NCI-H146 (cell line): Measurements from ENCODE around the gene MAG.

ENCODE experiments used
- DNase-seq: peaks from one replicate; lab custom pipeline; 2025; lab: John Stamatoyannopoulos, UW

The MAG gene

GRCh38 chr19:35318679-35319448 lies 26.9 kb downstream of the MAG start:
- no peak for DNase-seq

- DNase-seq = no peak
Observed at GRCh38 chr19:35320065-35320713, 28.2 kb downstream of the MAG start.

DNA sequence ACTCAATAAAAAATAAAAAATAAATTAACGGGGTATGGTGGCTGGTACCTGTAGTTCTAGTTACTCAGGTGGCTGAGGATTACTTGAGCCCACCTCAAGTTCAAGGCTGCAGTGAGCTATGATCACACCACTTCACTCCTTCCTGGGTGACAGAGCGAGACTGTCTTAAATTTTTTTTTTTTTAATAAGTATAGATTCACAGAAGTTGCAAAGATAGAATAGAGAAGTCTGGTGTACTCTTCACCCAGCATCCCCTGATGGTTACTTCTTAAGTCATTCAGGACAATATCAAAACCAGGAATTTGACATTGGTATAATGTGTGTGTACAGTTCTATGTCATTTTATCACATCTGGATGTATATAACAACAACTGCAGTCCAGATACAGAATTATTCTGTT lies 29.3 kb downstream of the MAG start:
- DNase-seq = no peak

DNA sequence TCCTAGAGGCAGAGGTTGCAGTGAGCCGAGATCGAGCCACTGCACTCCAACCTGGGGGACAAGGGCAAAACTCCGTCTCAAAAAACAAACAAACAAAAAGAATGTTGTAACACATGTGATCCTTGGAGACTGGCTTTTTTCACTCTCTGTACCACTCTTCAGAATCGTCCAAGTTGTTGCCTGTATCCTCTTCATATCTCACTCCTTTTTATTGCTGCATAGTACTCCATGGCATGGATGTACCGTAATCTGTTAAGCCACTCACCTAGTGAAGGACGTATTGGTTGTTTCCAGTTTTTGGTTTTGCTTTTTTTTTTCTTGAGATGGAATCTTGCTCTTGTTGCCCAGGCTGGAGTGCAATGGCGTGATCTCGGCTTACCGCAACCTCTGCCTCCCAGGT lies 30.1 kb downstream of the MAG start:
- no peak for DNase-seq

GRCh38 chr19:35327642-35328041 lies 35.7 kb downstream of the MAG start:
- DNase-seq = no peak

DNA sequence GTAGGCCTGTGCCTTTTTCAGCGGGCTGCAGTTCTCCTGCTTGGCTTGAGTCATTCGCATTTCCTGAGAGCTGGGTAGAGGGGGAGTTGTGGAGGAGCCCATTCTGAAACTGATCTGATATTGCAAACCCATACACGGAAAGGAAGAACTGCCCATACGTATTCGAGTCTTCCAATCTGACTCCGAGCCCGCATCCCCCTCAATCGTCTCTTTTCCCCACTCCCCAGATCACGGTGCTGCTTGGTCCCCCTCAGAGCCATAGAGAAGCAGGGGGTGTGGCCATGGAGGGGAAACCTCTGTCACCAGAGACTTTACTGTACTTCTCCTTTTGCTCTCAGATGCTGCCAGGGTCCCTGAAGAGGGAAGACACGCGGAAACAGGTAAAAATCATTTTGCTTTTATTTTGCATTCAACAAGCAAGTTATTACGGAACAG lies 36.9 kb downstream of the MAG start, which contains the start of gene CD22:
CD22 (plus strand) TSS at position 337 of the 435 bp plus-strand sequence. CDS start 2,854 bp downstream, outside the sequence.
- no peak for DNase-seq

GRCh38 chr19:35329323-35329722 lies 37.4 kb downstream of the MAG start:
- no peak for DNase-seq

DNA sequence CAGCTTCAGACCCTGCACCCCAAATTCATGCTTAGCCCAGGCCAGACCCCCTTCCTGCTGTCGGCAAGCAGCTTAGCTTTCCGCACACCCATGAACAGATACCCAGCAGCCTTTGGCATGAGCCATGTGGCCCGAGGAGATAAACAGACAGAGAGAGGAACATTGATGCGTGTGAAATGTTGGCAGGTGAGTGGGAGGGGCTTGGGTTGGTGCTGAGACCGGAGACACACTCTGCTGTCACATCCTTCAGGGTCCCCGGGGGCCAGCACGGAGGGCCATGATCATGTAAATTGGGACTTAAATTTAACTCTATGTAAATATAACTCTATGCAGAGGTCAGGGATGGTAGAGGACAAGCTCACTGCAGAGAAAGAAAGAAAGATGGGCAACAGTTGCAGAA lies 38.5 kb downstream of the MAG start:
- DNase-seq = no peak

DNA sequence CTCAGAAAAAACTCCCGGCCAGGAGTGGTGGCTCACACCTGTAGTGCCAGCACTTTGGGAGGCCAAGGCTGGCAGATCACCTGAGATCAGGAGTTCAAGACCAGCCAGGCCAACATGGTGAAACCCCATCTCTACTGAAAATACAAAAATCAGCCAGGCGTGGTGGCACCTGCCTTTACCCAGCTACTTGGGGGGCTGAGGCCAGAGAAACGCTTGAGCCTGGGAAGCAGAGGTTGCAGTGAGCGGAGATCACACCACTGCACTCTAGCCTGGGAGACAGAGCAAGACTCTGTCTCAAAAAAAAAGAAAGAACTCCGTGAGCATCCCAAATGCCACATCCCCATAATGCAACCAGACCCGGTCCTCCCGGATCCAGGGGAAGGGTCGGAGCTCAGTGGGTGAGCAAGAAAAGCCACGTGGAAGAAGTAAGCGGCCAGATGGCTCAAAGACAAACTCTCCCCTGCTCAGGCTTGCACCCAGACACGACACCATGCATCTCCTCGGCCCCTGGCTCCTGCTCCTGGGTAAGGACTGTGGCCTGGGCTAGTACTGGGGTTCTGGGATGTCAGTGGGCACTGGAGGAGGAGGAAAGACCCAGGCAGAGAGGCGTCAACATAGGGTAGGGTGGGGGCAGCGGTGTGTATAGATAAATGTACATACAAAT lies 39.7 kb downstream of the MAG start:
- no peak for DNase-seq

GRCh38 chr19:35332817-35333216 lies 40.9 kb downstream of the MAG start:
- DNase-seq = no peak

DNA sequence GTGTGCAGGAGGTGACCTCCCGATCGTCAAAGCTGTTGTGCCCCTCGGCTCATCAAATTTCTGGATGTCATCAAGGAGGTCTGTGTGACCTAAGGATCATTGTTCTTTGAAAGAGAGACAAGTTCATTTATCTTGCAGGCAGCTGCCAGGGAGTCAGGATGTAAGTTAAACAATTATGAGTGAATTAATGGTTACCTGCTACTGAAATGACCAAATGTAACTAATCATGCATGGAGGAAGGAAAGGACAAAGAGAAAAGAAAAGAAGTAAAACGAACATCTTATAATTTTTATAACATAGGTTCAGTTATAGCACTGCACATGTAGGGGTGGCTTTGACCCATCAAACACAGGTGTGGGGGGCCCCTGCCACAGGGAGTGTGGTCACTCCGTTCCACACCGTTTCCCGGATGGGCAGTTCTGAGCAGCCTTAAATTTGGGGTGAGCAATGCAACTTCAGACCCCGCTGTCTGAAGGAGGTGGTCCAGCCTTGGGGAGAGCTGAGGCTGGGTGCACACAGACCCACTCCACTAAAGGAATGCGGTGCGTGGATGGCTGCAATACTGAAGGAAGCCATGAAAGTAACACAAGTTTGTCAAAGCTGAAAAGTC lies 42.3 kb downstream of the MAG start:
- DNase-seq = no peak

DNA sequence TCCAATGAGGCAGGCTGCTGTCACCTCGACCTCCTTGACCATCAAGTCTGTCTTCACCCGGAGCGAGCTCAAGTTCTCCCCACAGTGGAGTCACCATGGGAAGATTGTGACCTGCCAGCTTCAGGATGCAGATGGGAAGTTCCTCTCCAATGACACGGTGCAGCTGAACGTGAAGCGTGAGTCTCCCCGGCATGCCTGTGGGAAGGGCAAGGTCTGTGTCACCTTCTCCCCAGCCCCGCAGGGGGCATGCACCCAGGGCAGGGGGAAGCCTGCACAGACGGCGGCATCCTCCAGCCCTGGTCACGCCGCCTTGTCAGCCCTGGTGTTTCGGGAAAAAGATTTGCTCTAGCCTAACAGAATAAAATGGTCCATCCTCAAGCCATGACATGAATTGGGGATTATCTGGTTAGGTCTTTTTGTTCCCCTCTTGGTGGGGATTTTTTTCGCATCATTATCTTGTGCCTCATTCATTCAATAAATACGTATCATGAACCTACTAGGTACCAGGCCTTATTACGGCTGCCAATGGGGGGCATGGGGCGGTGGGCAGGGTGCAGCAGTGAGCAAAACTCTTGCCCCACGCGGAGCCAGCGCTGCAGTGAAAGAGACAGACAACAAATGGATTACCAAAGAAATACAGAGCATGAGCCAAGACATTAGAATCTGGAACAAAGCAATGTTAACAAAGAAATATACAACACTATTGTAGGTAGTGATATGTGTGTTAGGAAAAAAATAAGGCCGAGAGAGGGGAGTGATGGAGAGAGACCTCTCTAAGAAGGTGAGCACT lies 44.4 kb downstream of the MAG start:
- DNase-seq = no peak

DNA sequence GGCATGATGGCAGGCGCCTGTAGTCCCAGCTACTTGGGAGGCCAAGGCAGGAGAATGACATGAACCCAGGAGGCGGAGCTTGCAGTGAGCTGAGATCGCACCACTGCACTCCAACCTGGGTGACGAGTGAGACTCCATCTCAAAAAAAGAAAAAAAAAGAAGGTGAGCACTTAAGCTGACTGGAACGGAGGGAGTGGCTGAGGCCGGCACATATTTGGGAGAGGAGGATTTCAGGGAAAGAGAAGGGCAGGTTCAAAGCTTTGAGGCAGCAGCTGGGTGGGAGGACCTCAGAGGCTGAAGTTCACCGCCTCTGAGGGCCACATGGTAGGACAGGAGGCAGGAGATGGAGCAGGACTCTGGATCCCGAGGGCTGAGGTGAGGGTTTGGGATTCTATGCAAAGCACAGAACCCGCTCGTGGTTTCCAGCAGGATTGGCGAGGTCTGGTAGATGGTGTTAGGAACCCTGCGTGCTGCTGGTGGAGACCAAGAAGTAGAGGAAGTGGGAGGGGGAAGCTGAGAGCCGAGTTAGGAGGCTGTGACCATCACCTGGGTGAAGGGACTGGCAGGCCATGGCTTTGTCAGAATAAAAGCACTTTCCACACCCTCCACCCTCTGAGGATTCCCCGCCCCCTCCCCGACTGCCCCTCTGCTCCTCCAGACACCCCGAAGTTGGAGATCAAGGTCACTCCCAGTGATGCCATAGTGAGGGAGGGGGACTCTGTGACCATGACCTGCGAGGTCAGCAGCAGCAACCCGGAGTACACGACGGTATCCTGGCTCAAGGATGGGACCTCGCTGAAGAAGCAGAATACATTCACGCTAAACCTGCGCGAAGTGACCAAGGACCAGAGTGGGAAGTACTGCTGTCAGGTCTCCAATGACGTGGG lies 45.4 kb downstream of the MAG start:
- no peak for DNase-seq

- no peak for DNase-seq
Observed at GRCh38 chr19:35337984-35338296, 46.0 kb downstream of the MAG start.

- DNase-seq = no peak
Observed at GRCh38 chr19:35340431-35340830, 48.5 kb downstream of the MAG start.

DNA sequence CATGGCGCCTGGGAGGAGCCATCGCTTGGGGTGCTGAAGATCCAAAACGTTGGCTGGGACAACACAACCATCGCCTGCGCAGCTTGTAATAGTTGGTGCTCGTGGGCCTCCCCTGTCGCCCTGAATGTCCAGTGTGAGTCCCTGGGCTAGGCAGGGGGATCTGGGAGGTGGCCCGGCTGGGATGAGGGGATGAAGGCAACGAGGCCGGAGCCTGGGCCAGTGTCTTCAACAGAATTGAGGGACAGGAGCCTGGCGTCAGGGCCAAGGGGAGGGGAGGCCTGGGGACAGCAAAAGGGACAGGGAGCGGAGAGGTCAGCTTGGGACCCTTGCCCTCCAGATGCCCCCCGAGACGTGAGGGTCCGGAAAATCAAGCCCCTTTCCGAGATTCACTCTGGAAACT lies 49.0 kb downstream of the MAG start:
- DNase-seq = no peak

GRCh38 chr19:35341565-35342225 lies 49.7 kb downstream of the MAG start:
- no peak for DNase-seq

DNA sequence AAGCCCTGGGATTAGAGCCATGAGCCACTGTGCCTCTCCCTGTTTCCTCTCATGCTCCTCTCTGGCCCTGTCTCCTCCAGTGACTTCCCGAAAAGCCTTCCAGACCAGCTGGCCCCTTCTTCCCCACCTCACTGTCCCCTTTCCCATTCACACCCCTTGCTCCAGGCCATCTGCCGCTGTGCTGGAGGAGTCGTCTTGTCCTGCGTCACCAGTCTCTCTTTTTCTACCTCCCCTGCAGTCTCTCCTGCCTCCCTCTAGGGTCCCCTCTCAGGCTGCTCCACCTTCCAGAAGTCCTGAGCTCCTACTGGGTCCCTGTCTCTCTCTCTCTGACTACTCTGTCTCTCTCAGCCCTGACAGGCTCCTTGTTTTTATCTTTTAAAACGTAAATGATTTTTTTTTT lies 50.5 kb downstream of the MAG start:
- no peak for DNase-seq

GRCh38 chr19:35344511-35345031 lies 52.6 kb downstream of the MAG start:
- DNase-seq = no peak

GRCh38 chr19:35345671-35346111 lies 53.7 kb downstream of the MAG start:
- DNase-seq = no peak
